CD4-positive, alpha-beta T cell treated with Interleukin-17A for 4 hours (primary cell): ENCODE results near the gene ZNF609.
A peak's percentile ranks its signal among the peaks of the same experiment; 100 is the strongest.
"Not testable (repeated sequence)": the region's sequence is repeated elsewhere in the genome, so short reads cannot be mapped to it uniquely, and the experiment has no call there.

Experiments used
- DNase-seq: peaks from one replicate; pipeline ENCODE4 v3.0.0-alpha.2; 2020; ENCODE audit warnings: mixed read lengths

The ZNF609 gene

DNA sequence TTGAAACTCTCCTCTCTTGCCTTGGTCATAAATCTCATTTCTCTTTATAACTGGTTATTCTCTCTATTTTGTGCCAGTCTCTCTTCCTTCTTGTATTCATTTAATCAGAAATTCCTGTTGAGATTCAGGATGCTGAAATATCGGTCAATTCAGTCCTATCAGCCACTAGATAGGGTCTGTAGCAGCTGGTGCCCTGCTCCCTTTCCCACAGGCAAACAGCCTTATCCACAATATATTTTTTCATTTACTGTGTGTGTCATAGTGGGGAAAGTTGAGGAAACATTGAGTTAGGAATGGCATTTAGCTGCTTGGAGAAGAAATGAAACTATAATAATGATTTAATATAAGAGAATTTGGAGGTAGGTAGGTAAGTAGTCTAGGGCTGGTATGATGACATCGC lies 168.7 kb downstream of the ZNF609 start:
- no peak for DNase-seq

- no peak for DNase-seq
These were observed 170.2 kb downstream of the ZNF609 start for GRCh38 chr15:64630396-64631107.

DNA sequence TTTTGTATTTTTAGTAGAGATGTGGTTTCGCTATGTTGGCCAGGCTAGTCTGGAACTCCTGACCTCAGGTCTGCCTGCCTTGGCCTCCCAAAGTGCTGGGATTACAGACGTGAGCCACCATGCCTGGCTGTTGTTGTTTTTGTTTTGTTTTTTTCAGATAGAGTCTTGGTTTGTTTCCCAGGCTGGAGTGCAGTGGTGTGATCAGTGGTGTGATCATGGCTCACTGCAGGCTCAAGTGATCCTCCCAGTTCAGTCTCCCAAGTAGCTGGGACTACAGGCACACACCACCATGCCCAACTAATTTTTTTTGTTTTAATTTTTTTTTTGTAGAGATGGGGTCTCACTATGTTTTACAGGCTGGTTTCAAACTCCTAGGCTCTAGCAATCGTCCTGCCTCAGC lies 172.3 kb downstream of the ZNF609 start:
- DNase-seq: not testable (repeated sequence)

DNA sequence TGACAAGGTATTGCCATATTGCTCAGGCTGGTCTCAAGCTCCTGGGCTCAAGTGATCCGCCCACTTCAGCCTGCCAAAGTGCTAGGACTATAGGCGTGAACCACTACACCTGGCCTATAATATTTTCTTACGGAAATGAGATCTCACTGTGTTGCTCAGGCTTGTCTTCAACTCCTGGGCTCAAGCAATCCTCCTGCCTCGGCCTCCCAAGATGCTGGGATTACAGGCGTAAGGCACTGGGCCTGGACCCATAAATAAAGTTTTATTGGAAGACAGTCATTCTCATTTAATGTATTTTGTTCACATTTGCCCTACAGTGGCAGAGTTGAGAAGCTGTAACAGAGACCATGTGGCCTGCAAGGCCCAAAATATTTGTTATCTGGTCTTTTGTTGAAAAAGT lies 173.0 kb downstream of the ZNF609 start:
- DNase-seq: no peak

GRCh38 chr15:64634027-64634426 lies 173.6 kb downstream of the ZNF609 start:
- DNase-seq: peak; percentile 51

DNA sequence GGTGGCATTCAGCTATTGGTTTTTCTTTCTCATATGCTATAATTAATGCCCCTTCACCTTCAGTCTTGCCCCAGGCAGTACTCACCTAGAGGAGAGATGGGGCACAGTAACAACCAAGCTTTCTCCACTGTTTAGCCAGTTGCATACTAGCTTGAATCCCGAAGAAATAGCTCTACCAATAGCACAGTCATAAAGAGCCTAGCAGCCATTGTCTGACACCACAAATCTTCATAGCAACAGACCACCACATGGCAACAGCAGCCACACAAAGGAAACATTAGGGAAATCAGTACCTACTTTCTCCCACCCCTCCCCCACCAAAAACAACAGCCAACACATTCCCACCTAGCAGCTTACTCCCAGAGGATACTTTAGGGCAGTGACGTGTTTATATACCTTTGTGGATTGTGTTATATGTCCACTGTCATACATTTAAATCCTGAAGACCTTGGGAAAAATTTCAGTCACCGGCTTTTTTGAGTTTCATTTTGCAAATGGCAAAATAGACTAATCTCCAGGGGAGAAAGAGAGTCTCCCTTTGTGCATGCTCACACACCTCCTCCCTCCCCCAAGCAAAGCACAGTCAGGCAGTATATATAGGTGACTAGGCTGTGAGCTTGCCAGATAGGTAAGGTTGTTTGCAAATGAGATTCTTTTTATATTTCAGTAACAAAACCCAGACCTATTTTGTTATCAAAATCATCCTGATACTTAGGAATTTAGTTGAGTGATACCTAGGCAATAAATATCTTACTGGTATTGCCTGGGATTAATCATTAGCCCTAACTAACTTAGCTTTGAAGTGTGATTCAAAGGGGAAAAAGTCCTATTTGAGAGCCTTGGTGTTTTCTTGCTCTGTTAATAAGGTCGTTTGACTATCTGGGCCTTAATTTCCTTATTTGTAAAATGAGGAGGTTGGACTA lies 174.5 kb downstream of the ZNF609 start:
- DNase-seq: peak; percentile 23

GRCh38 chr15:64635499-64636495 lies 175.4 kb downstream of the ZNF609 start:
- no peak for DNase-seq

DNA sequence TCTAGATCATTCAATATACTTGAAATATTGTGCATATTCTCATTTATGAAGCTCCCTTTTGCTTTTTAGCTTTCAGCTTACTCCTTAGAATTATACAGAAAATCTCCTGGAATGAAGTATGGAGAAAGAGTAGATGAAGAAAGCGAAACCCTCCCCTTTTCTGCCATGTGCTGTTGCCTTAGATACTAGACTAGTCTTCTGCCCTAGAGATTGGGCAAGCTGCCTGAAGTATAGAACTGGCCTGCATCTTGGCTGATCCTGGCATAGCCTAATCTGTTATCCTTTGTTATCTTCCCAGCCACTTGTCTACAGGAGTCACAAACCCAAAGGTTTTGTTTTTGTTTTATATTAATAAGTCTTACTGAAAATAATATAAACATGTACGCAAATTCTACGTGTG lies 176.2 kb downstream of the ZNF609 start:
- DNase-seq: no peak

- no peak for DNase-seq
These were observed 177.0 kb downstream of the ZNF609 start for GRCh38 chr15:64637412-64637811.

- DNase-seq: not testable (repeated sequence)
These were observed 179.4 kb downstream of the ZNF609 start for GRCh38 chr15:64639744-64640143.

DNA sequence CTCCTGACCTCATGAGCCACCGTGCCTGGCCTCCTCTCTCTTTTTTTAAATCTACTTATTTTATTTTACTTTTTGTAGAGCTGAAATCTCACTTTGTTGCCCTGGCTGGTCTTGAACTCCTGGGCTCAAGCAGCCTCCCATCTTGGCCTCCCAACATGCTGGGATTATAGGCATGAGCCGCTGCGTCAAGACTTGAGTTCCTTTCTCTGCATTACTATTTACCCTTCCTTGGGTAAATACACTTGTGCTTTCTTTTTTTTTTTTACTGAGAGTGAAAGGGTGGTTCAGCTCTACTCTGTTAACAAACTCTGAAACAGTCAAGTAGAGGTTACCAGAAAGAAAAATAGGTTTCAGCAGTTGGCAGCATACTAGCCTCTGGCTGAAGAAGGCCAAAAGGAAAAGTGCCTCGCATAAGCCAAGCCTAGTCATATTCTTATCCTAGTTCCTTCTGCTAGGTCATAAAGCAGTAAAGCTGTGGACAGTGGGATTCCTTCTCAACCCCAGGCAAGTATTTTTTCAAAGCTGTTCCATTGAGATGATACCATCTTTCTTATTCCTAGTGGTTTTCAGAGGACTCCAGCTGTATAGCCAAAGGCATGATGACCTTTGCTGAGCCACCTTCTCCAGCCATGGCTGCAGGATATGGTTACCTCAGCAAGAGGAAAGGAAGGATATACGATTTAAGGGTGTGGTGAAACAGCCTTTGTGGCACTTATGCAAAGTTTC lies 179.9 kb downstream of the ZNF609 start:
- no peak for DNase-seq

GRCh38 chr15:64642875-64643274 lies 182.5 kb downstream of the ZNF609 start:
- DNase-seq: no peak

- DNase-seq: no peak
These were observed 183.3 kb downstream of the ZNF609 start for GRCh38 chr15:64643685-64644084.

- not testable (repeated sequence) for DNase-seq
These were observed 184.4 kb downstream of the ZNF609 start for GRCh38 chr15:64644811-64645210.

DNA sequence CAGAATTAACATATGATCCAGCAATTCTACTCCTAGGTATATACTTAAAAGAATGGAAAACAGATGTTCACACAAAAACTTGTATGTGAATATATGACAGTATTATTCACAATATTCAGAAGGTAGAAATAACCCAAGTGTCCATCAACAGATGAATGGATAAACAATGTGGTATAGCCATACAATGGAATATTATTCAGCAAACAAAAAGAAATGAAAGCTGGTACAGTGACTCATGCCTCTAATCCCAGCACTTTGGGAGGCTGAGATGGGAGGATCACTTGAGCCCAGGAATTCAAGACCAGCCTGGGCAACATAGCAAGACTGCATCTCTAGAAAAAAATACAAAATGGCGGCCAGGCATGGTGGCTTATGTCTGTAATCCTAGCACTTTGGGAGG lies 185.6 kb downstream of the ZNF609 start:
- no peak for DNase-seq

DNA sequence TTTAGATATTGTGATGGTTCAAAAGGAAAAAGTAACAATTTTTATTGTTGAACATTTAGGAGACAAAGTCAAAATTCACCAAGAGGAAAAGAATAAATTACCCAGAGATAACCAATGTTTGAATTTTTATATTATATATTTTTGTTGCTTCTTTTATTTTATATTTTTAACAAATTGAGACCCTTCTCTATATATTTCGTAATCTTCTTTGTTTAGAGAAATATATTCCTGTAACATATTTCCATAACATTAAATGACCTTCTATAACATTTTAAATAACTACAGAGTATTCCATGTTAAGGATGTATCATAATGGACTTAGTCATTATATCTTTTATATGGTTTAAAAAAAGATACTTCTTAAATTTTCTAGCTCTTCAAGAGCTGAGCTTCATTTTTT lies 187.0 kb downstream of the ZNF609 start:
- no peak for DNase-seq

GRCh38 chr15:64650552-64650951 lies 190.2 kb downstream of the ZNF609 start:
- no peak for DNase-seq

- DNase-seq: peak; percentile 58
These were observed 191.3 kb downstream of the ZNF609 start for GRCh38 chr15:64651601-64652191.

- DNase-seq: no peak
These were observed 193.4 kb downstream of the ZNF609 start for GRCh38 chr15:64653757-64654156.

- no peak for DNase-seq
These were observed 196.1 kb downstream of the ZNF609 start for GRCh38 chr15:64656508-64656907.

- DNase-seq: no peak
These were observed 204.8 kb downstream of the ZNF609 start for GRCh38 chr15:64665179-64665578.

DNA sequence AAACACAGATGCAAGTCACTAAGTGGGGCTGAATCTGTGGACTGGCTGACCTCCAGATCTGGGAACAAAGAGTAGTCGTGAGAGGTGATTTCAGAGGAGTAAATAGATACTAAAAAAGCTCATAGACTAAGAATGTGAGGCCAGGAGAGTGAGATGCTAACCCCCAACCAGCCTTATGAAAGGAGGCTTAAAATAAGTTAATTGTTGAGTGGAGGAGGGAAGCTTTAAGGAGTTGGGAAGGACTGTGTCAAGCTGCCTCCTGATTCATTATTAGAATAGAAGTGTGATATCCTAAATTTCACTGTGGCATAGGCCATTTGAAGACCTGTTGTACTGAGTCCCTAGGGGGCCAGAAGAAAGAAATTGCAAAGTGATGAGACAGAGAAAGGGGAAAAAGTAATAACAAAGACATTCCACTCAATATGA lies 207.4 kb downstream of the ZNF609 start:
- DNase-seq: no peak
